Type B pancreatic cell (in vitro differentiated cells): ENCODE data around the gene CELSR1. TPM values are rescaled to one million over a fixed set of nuclear protein-coding genes. Genes with fewer than 3 reads are reported as not detected.

Source experiments
- DNase-seq: peaks from one replicate; pipeline ENCODE4 v3.0.0; 2021; ENCODE audit warnings: mixed read lengths; ENCODE audit not compliant: unreplicated experiment; ENCODE audit errors: extremely low spot score
- H3K27ac Mint-ChIP-seq: 2 replicates; pipeline ENCODE4 v1.8.0; 2021; ENCODE audit warnings: mild to moderate bottlenecking, mixed read lengths
- H3K27me3 Mint-ChIP-seq: 2 replicates; pipeline ENCODE4 v1.8.0; 2021; ENCODE audit warnings: mixed read lengths
- H3K36me3 Mint-ChIP-seq: 2 replicates; pipeline ENCODE4 v1.8.0; 2021; ENCODE audit warnings: mixed read lengths
- H3K4me1 Mint-ChIP-seq: one replicate; pipeline ENCODE4 v1.8.0; 2021; ENCODE audit warnings: mixed read lengths; ENCODE audit not compliant: unreplicated experiment
- H3K4me3 Mint-ChIP-seq: 2 replicates; pipeline ENCODE4 v1.8.0; 2021; ENCODE audit warnings: mild to moderate bottlenecking, mixed read lengths
- H3K9me3 Mint-ChIP-seq: 2 replicates; pipeline ENCODE4 v1.8.0; 2021; ENCODE audit warnings: mixed read lengths
- CTCF ChIP-seq: fragments of 200-600 bp; sonication (generic); conservative IDR thresholded peaks from 2 replicates; pipeline ENCODE4 v1.5.0; 2021; ENCODE audit warnings: antibody characterized with exemption, mild to moderate bottlenecking
- total RNA-seq: library from RNA; stranded (reverse); gene quantifications from 2 replicates; pipeline ENCODE4 v1.2.1, GENCODE V29; 2021; ENCODE audit warnings: low replicate concordance

CELSR1 gene
- total RNA-seq, 1 donor from 2014 or later, result 27.8 TPM

- DNase-seq, result no peak
- H3K27me3 Mint-ChIP-seq, result peaks cover 27% of the 10 kb centered on the region
- H3K4me1 Mint-ChIP-seq, result peaks cover 71% of the 10 kb centered on the region
- H3K9me3 Mint-ChIP-seq, result no peaks in the 10 kb centered on the region
- H3K27ac Mint-ChIP-seq, result peak overlapping the region; percentile 99
- peaks cover 20% of the 10 kb centered on the region for H3K36me3 Mint-ChIP-seq
- peak overlapping the region; percentile 12 for H3K4me3 Mint-ChIP-seq
- TF ChIP-seq CTCF, result no peak
Measured at GRCh38 chr22:46458525-46458924, 78.9 kb downstream of the CELSR1 start.

DNA sequence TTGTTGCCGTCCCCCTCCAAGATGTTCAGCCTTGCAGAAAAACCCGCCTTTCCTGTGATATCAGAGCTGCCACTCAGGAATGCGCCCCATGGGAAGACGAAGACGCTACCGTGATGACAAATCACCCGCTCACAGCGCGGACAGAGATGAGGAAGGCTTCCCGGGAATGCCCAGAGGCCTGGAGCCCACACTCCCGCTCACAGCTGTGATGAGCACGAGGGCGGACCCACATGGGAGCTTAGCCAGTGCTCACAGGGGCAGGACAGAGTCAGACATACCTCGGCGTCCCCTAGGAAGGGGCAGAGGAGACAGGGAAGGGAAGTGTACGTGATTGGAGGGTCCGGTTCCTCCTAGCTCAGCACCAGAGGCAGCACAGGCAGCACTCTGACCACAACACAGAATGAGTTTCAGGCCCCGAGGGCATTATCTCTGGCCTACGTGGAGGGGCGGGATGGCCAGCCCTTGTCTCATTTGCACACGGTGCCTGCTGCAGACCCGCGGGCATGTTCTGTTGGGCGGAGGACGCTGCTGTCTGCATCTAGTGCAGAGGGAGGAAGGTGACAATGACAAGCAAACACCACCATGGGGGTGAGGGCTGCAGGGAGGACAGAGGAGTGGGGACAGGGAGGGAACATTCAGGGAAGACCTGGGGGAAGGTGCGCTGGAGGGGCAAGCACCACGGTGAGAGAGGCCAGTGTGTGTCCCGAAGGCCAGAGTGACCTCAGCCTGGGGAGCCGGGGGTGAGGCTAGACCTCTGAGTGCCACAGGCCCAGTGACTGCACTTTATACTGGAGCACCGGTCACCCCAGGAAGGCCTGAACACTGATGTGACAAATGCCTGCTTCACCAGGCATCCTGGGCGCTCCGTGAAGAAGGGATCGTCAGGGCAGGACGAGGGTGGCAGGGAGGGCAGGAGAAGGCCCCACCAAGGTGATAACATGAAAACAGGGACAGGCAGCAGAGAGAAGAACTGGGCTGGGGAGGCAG is 79.6 kb downstream of the CELSR1 start:
- no peak for TF ChIP-seq CTCF
- H3K4me3 Mint-ChIP-seq, result peak overlapping the region; percentile 85
- peaks cover 73% of the 10 kb centered on the region for H3K4me1 Mint-ChIP-seq
- DNase-seq, result no peak
- H3K36me3 Mint-ChIP-seq, result peaks cover 17% of the 10 kb centered on the region
- H3K27ac Mint-ChIP-seq, result peak overlapping the region; percentile 99
- peaks cover 23% of the 10 kb centered on the region for H3K27me3 Mint-ChIP-seq
- no peaks in the 10 kb centered on the region for H3K9me3 Mint-ChIP-seq

DNA sequence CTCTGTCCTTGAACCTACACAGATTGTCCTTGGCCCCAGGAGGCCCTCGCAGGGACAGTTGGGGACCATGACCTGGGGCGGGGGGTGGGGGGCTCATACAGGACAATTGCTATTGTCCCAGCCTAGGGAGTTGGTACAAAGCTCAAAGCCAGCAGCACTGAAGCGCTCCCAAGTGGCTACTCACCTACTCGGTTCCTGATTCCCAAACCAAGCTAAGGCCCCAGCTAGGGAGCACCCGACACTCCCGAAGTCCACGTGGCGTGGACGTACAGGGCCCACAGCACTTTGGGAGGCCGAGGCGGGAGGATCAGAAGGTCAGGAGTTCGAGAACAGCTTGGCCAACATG is 80.6 kb downstream of the CELSR1 start:
- peaks cover 10% of the 10 kb centered on the region for H3K36me3 Mint-ChIP-seq
- no peaks in the 10 kb centered on the region for H3K9me3 Mint-ChIP-seq
- no peak overlapping the region for H3K4me3 Mint-ChIP-seq
- peaks cover 71% of the 10 kb centered on the region for H3K4me1 Mint-ChIP-seq
- H3K27me3 Mint-ChIP-seq, result peaks cover 17% of the 10 kb centered on the region
- peak overlapping the region; percentile 99 for H3K27ac Mint-ChIP-seq
- no peak for TF ChIP-seq CTCF
- DNase-seq, result no peak

DNA sequence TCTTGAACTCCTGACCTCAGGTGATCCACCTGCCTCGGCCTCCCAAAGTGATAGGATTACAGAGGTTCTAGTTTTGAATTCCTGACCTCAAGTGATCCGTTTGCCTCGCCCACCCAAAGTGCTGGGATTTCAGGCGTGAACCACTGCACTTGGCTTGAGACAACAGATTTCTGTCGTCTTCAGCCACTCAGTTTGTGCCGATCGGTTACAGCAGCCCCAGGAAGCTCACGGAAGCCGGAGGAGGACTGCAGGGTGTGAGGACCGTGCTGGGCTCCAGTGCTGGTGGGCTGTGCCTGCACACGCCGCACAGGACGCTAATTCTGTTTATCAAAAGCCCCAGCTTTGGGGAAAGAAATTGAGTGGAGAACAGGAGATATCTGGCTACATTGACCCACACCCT is 82.0 kb downstream of the CELSR1 start:
- H3K27me3 Mint-ChIP-seq, result peaks cover 14% of the 10 kb centered on the region
- H3K27ac Mint-ChIP-seq, result peak overlapping the region; percentile 76
- peaks cover 71% of the 10 kb centered on the region for H3K4me1 Mint-ChIP-seq
- DNase-seq, result no peak
- peaks cover 10% of the 10 kb centered on the region for H3K36me3 Mint-ChIP-seq
- H3K4me3 Mint-ChIP-seq, result no peak overlapping the region
- no peaks in the 10 kb centered on the region for H3K9me3 Mint-ChIP-seq
- no peak for TF ChIP-seq CTCF

DNA sequence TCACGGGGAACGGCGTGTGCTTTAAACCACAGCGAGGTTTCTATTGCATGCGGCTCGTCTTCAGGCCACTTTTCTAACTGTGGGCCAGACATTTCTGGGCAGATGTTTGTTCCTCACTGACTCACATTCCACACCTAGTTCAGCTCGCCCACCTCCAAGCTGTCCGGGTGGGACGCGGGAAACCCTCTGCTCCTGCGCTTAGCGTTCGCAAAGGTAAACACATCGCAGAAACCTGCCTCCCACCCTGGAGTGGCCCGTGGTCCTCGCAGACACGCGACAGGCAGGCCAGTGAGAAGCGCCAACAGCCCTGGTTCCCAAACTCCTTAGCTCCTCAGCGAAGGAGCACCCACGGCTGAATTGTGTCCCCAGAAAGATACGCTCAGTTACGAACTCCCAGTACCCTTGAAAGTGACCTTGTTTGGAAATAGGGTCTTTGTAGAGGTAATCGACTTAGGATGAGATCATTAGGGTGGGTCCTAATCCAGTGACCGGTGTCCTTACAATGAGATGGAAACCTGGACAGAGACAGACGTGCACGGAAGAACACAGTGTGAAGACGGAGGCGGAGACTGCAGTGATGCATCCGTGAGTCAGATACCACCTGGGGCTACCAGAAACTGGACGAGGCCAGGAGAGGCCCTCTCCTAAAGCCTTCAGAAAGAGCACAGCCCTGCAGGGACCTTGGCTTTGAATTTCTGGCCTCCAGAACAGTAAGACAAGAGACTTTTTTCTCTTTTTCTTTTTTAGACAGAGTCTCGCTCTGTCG is 82.7 kb downstream of the CELSR1 start:
- H3K27ac Mint-ChIP-seq, result peak overlapping the region; percentile 80
- H3K9me3 Mint-ChIP-seq, result no peaks in the 10 kb centered on the region
- peaks cover 65% of the 10 kb centered on the region for H3K4me1 Mint-ChIP-seq
- H3K27me3 Mint-ChIP-seq, result peaks cover 14% of the 10 kb centered on the region
- peak overlapping the region; percentile 60 for H3K4me3 Mint-ChIP-seq
- TF ChIP-seq CTCF, result no peak
- DNase-seq, result no peak
- peaks cover 10% of the 10 kb centered on the region for H3K36me3 Mint-ChIP-seq
